ENCODE results near the gene CLASP1.
"Not testable (repeated sequence)": the region's sequence is repeated elsewhere in the genome, so short reads cannot be mapped to it uniquely, and the experiment has no call there.

Gene CLASP1

DNA sequence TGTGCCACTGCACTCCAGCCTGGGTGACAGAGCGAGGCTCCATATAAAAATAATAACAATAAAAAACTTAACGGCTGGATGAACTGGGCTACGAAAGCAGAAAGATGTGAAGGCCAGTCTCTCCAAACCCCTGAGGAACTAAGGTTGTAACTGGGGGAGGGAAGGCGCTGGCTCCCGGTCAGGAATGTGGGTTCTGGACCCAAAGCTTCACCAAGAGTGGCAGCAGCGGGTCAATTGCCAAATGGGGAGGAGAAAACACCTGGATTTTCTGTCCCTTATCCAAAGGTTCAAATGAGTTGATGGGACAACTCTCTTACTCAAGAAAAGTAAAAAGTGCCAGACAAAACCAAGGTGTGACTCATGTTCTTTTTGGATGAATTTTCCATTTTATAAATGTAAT, 304.2 kb downstream of the CLASP1 start:
- H2BK120ac ChIP-seq (ENCODE audit: low read depth, low read length), result no peak overlapping the region
- WGBS (ENCODE audit: extremely low coverage, insufficient coverage, low lambda C conversion rate), result no CpG with 5 or more reads among the region's 6 CpGs
- H3K4ac ChIP-seq (ENCODE audit: low read depth, low read length), result no peak overlapping the region
- DNase-seq, result no peak
- no peak overlapping the region for H3K4me2 ChIP-seq (ENCODE audit: low read length)
- no peaks in the 10 kb centered on the region for H3K79me1 ChIP-seq (ENCODE audit: low read length)
- no peak overlapping the region for H3K23ac ChIP-seq (ENCODE audit: low read length)
- H4K5ac ChIP-seq (ENCODE audit: low read length), result no peak overlapping the region
- H2BK15ac ChIP-seq (replicated peaks; ENCODE audit: low read depth), result no peak overlapping the region
- no peak overlapping the region for H3K9ac ChIP-seq (ENCODE audit: low read length)
- no peaks in the 10 kb centered on the region for H3K4me1 ChIP-seq (ENCODE audit: control insufficient read depth, low read depth, low read length)
- H3K36me3 ChIP-seq (ENCODE audit: control insufficient read depth, insufficient read depth, low read length), result peaks cover 7% of the 10 kb centered on the region
- no peak overlapping the region for H3K18ac ChIP-seq (ENCODE audit: low read length)
- no peaks in the 10 kb centered on the region for H3K27me3 ChIP-seq (ENCODE audit: insufficient read depth, low read length, poor library complexity)
- H3K27ac ChIP-seq (ENCODE audit: low read depth, low read length), result no peak overlapping the region
- no peaks in the 10 kb centered on the region for H3K79me2 ChIP-seq (ENCODE audit: control insufficient read depth, insufficient read depth, low read length)
- H3K56ac ChIP-seq (ENCODE audit: low read length), result no peak overlapping the region
- H2AK5ac ChIP-seq (ENCODE audit: low read length), result no peak overlapping the region
- no peak overlapping the region for H4K8ac ChIP-seq (ENCODE audit: low read depth, low read length)
- no peak overlapping the region for H3K4me3 ChIP-seq (ENCODE audit: low read length)
- no peak overlapping the region for H2BK5ac ChIP-seq (ENCODE audit: low read length)

DNA sequence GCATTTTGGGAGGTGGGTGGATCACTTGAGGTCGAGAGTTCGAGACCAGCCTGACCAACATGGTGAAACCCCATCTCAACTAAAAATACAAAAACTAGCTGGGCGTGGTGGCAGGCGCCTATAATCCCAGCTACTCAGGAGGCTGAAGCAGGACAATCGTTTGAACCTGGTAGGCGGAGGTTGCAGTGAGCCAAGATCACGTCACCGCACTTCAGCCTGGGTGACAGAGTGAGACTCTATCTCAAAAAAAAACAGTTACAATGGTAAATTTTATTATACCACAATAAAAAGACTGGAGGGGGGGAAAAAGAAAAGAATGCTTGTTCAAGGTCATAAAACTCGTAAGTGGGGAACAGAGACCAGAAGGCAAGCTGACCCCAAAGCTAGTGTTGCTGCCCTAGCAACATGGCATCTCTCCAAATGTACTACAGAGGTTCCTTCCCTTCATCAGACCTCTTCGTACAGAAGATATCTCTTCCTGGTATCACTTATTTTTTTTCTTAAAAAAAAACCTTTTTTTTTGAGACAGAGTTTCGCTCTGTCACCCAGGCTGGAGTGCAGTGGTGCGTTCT, 305.3 kb downstream of the CLASP1 start:
- not testable (repeated sequence) for H3K36me3 ChIP-seq (ENCODE audit: control insufficient read depth, insufficient read depth, low read length)

DNA sequence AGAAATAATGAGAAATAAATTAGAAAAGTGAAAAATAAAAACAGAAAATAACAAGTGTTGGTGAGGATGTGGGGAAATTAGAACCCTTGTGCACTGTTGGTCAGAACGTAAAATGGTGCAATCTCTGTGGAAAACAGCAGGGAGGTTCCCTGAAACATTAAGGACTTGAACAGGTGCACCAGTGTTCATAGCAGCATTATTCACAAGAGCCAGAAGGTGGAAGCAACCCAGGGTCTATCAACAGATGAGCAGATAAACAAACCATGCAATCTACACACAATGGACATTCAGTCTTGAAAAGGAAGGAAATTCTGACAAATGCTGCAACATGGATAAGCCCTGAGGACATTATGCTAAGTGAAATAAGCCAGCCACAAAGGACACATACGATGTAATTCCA, 306.1 kb downstream of the CLASP1 start:
- Histone ChIP-seq H3K79me1 (ENCODE audit: low read length) (no peaks in the 10 kb centered on the region), H3K4me1 (ENCODE audit: control insufficient read depth, low read depth, low read length) (no peaks in the 10 kb centered on the region), H2BK15ac (replicated peaks; ENCODE audit: low read depth) (no peak overlapping the region), H4K5ac (ENCODE audit: low read length) (no peak overlapping the region), H2AK5ac (ENCODE audit: low read length) (no peak overlapping the region), H3K56ac (ENCODE audit: low read length) (no peak overlapping the region), H2BK5ac (ENCODE audit: low read length) (no peak overlapping the region), H3K4me2 (ENCODE audit: low read length) (no peak overlapping the region), H2BK120ac (ENCODE audit: low read depth, low read length) (no peak overlapping the region), H3K18ac (ENCODE audit: low read length) (no peak overlapping the region), H3K27ac (ENCODE audit: low read depth, low read length) (no peak overlapping the region), H3K79me2 (ENCODE audit: control insufficient read depth, insufficient read depth, low read length) (no peaks in the 10 kb centered on the region), H3K23ac (ENCODE audit: low read length) (no peak overlapping the region), H3K9ac (ENCODE audit: low read length) (no peak overlapping the region), H3K36me3 (ENCODE audit: control insufficient read depth, insufficient read depth, low read length) (peaks cover 3% of the 10 kb centered on the region), H4K8ac (ENCODE audit: low read depth, low read length) (no peak overlapping the region), H3K4ac (ENCODE audit: low read depth, low read length) (no peak overlapping the region), H3K4me3 (ENCODE audit: low read length) (no peak overlapping the region), H3K27me3 (ENCODE audit: insufficient read depth, low read length, poor library complexity) (no peaks in the 10 kb centered on the region)
- WGBS (ENCODE audit: extremely low coverage, insufficient coverage, low lambda C conversion rate), result no CpG with 5 or more reads among the region's 2 CpGs
- DNase-seq, result peak; percentile 78

More for the DNA sequence above, 305.3 kb downstream of the CLASP1 start:
- WGBS (ENCODE audit: extremely low coverage, insufficient coverage, low lambda C conversion rate), result no CpG with 5 or more reads among the region's 12 CpGs
- H3K79me1 ChIP-seq (ENCODE audit: low read length); H3K23ac ChIP-seq (ENCODE audit: low read length); H3K4me1 ChIP-seq (ENCODE audit: control insufficient read depth, low read depth, low read length); H3K4ac ChIP-seq (ENCODE audit: low read depth, low read length); H4K8ac ChIP-seq (ENCODE audit: low read depth, low read length); H3K9ac ChIP-seq (ENCODE audit: low read length); H3K18ac ChIP-seq (ENCODE audit: low read length); H3K56ac ChIP-seq (ENCODE audit: low read length); H3K4me3 ChIP-seq (ENCODE audit: low read length); H3K79me2 ChIP-seq (ENCODE audit: control insufficient read depth, insufficient read depth, low read length); H2BK5ac ChIP-seq (ENCODE audit: low read length); H2BK15ac ChIP-seq (replicated peaks; ENCODE audit: low read depth); H3K4me2 ChIP-seq (ENCODE audit: low read length); H4K5ac ChIP-seq (ENCODE audit: low read length); H3K27ac ChIP-seq (ENCODE audit: low read depth, low read length); H3K27me3 ChIP-seq (ENCODE audit: insufficient read depth, low read length, poor library complexity); H2BK120ac ChIP-seq (ENCODE audit: low read depth, low read length); DNase-seq; H2AK5ac ChIP-seq (ENCODE audit: low read length): not testable (repeated sequence)

DNA sequence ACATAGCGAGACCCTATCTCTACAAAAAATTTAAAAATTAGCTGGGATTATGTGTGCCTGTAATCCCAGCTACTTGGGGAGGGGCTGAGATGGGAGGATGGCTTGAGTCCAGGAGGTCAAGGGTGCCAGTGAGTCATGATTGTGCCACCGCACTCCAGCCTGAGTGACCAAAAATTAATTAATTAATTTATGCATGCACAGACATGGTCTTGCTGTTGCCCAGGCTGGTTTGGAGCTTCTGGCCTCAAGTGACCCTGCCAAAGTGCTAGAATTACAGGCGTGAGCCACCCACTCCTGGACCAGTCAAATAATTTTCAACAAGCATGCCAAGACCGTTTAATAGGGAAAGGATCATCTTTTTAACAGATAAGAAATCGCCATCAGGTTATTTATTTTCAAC, 306.5 kb downstream of the CLASP1 start:
- Histone ChIP-seq H2BK15ac (replicated peaks; ENCODE audit: low read depth) (no peak overlapping the region), H3K4me1 (ENCODE audit: control insufficient read depth, low read depth, low read length) (no peaks in the 10 kb centered on the region), H3K4me2 (ENCODE audit: low read length) (no peak overlapping the region), H2BK5ac (ENCODE audit: low read length) (no peak overlapping the region), H3K18ac (ENCODE audit: low read length) (no peak overlapping the region), H3K9ac (ENCODE audit: low read length) (no peak overlapping the region), H3K56ac (ENCODE audit: low read length) (no peak overlapping the region), H2BK120ac (ENCODE audit: low read depth, low read length) (no peak overlapping the region), H3K36me3 (ENCODE audit: control insufficient read depth, insufficient read depth, low read length) (peaks cover 3% of the 10 kb centered on the region), H3K27ac (ENCODE audit: low read depth, low read length) (no peak overlapping the region), H2AK5ac (ENCODE audit: low read length) (no peak overlapping the region), H3K4ac (ENCODE audit: low read depth, low read length) (no peak overlapping the region), H4K8ac (ENCODE audit: low read depth, low read length) (no peak overlapping the region), H3K4me3 (ENCODE audit: low read length) (no peak overlapping the region), H3K23ac (ENCODE audit: low read length) (no peak overlapping the region), H4K5ac (ENCODE audit: low read length) (no peak overlapping the region), H3K27me3 (ENCODE audit: insufficient read depth, low read length, poor library complexity) (no peaks in the 10 kb centered on the region), H3K79me1 (ENCODE audit: low read length) (no peaks in the 10 kb centered on the region), H3K79me2 (ENCODE audit: control insufficient read depth, insufficient read depth, low read length) (no peaks in the 10 kb centered on the region)
- WGBS (ENCODE audit: extremely low coverage, insufficient coverage, low lambda C conversion rate), result no CpG with 5 or more reads among the region's 5 CpGs
- DNase-seq, result no peak

DNA sequence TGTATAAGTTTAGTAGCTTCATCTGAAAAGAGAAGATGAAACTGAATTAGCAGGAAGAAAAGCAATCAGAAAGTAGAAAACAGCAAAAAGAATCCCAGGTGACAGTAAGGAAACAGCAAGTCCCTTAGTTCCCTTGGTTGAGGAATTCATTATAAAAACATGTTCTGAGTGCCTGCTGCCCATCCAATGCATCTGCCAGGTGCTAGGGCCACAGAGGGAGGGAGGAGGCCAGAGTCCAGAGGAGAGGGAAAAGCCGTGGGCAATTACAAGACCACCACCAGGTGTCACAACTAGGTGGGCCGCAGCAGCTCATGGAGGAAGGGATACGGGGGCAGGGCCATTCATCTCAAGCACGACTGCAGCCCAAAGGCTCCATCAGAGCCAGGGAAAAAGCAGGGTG, 308.3 kb downstream of the CLASP1 start:
- H3K4me3 ChIP-seq (ENCODE audit: low read length), result no peak overlapping the region
- no peak overlapping the region for H2BK15ac ChIP-seq (replicated peaks; ENCODE audit: low read depth)
- H4K5ac ChIP-seq (ENCODE audit: low read length), result no peak overlapping the region
- H3K18ac ChIP-seq (ENCODE audit: low read length), result no peak overlapping the region
- H3K4me1 ChIP-seq (ENCODE audit: control insufficient read depth, low read depth, low read length), result no peaks in the 10 kb centered on the region
- no peak overlapping the region for H2BK5ac ChIP-seq (ENCODE audit: low read length)
- H3K36me3 ChIP-seq (ENCODE audit: control insufficient read depth, insufficient read depth, low read length), result no peaks in the 10 kb centered on the region
- H3K27me3 ChIP-seq (ENCODE audit: insufficient read depth, low read length, poor library complexity), result no peaks in the 10 kb centered on the region
- no peak overlapping the region for H4K8ac ChIP-seq (ENCODE audit: low read depth, low read length)
- H2AK5ac ChIP-seq (ENCODE audit: low read length), result no peak overlapping the region
- no peak overlapping the region for H3K56ac ChIP-seq (ENCODE audit: low read length)
- DNase-seq, result peak; percentile 14
- H3K4me2 ChIP-seq (ENCODE audit: low read length), result no peak overlapping the region
- H2BK120ac ChIP-seq (ENCODE audit: low read depth, low read length), result no peak overlapping the region
- no peaks in the 10 kb centered on the region for H3K79me1 ChIP-seq (ENCODE audit: low read length)
- H3K23ac ChIP-seq (ENCODE audit: low read length), result no peak overlapping the region
- no peak overlapping the region for H3K4ac ChIP-seq (ENCODE audit: low read depth, low read length)
- no CpG with 5 or more reads among the region's 4 CpGs for WGBS (ENCODE audit: extremely low coverage, insufficient coverage, low lambda C conversion rate)
- no peaks in the 10 kb centered on the region for H3K79me2 ChIP-seq (ENCODE audit: control insufficient read depth, insufficient read depth, low read length)
- no peak overlapping the region for H3K9ac ChIP-seq (ENCODE audit: low read length)
- H3K27ac ChIP-seq (ENCODE audit: low read depth, low read length), result no peak overlapping the region

DNA sequence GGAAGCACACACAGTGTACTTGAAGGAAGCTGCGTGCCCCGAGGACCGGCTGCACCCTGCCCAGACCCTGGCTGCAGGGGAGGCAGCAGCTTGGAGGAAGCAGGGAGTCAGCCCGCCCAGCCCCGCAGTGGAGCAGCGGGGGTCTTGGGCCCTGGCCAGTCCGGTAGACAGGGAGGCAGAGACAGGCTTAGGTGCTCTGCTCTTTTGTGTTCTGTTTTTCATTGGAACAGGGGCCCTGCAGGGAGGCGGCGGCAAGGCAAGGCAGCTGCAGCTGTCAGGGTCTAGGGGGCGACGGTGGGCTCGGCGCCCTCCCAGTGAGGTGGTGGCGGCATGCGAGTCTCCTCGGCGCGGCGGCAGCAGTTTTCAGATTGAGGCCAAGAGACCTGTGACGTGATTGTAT, 311.0 kb downstream of the CLASP1 start:
- Histone ChIP-seq H3K56ac (ENCODE audit: low read length) (no peak overlapping the region), H3K36me3 (ENCODE audit: control insufficient read depth, insufficient read depth, low read length) (no peaks in the 10 kb centered on the region), H3K4ac (ENCODE audit: low read depth, low read length) (no peak overlapping the region), H3K79me1 (ENCODE audit: low read length) (no peaks in the 10 kb centered on the region), H3K18ac (ENCODE audit: low read length) (no peak overlapping the region), H2BK5ac (ENCODE audit: low read length) (no peak overlapping the region), H4K5ac (ENCODE audit: low read length) (no peak overlapping the region), H3K4me3 (ENCODE audit: low read length) (no peak overlapping the region), H3K23ac (ENCODE audit: low read length) (no peak overlapping the region), H3K27ac (ENCODE audit: low read depth, low read length) (no peak overlapping the region), H2BK15ac (replicated peaks; ENCODE audit: low read depth) (no peak overlapping the region), H3K9ac (ENCODE audit: low read length) (no peak overlapping the region), H2BK120ac (ENCODE audit: low read depth, low read length) (no peak overlapping the region), H3K4me1 (ENCODE audit: control insufficient read depth, low read depth, low read length) (no peaks in the 10 kb centered on the region), H3K27me3 (ENCODE audit: insufficient read depth, low read length, poor library complexity) (no peaks in the 10 kb centered on the region), H3K4me2 (ENCODE audit: low read length) (no peak overlapping the region), H4K8ac (ENCODE audit: low read depth, low read length) (no peak overlapping the region), H2AK5ac (ENCODE audit: low read length) (no peak overlapping the region), H3K79me2 (ENCODE audit: control insufficient read depth, insufficient read depth, low read length) (no peaks in the 10 kb centered on the region)
- no CpG with 5 or more reads among the region's 20 CpGs for WGBS (ENCODE audit: extremely low coverage, insufficient coverage, low lambda C conversion rate)
- peak; percentile 66 for DNase-seq

Data from mesendoderm (in vitro differentiated cells).